Loucy (cell line): ENCODE results near the gene PAX6.

Source experiments
- CTCF ChIP-seq: fragments of 200-600 bp; sonication (generic); conservative IDR thresholded peaks from 2 replicates; pipeline ENCODE4 v1.5.1; 2014; ENCODE audit warnings: mild to moderate bottlenecking, antibody characterized with exemption, low read length
- EZH2phosphoT487 ChIP-seq: fragments of 200-600 bp; IDR thresholded peaks from 2 replicates; pipeline ENCODE4 v1.6.1; 2018; ENCODE audit warnings: antibody characterized with exemption, mild to moderate bottlenecking, moderate library complexity, borderline replicate concordance

GRCh38 chr11:31822927-31823643, 12.0 kb upstream of the PAX6 start:
- TF ChIP-seq CTCF (no peak), EZH2phosphoT487 (no peak)
